ENCODE measurements around the gene MYLK. TPM values are rescaled to one million over a fixed set of nuclear protein-coding genes. Genes with fewer than 3 reads are reported as not detected.

Gene MYLK
- total and polyA plus RNA-seq, 10 of the 15 experiments (the other 5 are each of a cell fraction or from before 2014, with no cell fraction given): 0.04 to 1.6 (median 0.42) TPM; not detected in 1

DNA sequence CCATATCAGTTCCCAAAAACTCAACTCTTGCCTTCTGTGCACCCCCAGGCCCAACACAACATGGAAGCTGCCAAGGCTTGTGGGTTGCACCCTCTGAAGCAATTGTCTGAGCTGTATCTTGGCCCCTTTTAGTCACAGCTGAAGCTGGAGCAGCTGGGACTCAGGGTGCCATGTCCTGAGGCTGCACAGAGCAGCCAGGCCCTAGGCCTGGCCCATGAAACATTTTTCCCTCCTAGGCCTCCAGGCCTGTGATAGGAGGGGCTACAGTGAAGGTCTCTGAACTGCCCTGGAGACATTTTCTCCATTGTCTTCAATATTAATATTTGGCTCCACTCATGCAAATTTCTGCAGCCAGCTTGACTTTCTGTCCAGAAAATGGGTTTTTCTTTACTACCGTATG, 8.1 kb upstream of the MYLK start:
- Histone ChIP-seq H3K79me2 (ENCODE audit: control insufficient read depth, insufficient read depth, low read length) (no peaks in the 10 kb centered on the region), H3K9ac (ENCODE audit: control insufficient read depth, insufficient read depth, low read length) (no peak overlapping the region), H3K27ac (ENCODE audit: control insufficient read depth, insufficient read depth) (no peak overlapping the region), H3K36me3 (ENCODE audit: control insufficient read depth in 2 of 2, insufficient read depth in 2 of 2, low read length in 1 of 2) (no peaks in the 10 kb centered on the region), H3K27me3 (replicated peaks in 1 of 2; ENCODE audit: control insufficient read depth in 2 of 2, insufficient read depth in 2 of 2, low read length in 1 of 2) (peaks cover 0 to under 1% of the 10 kb centered on the region in 2 experiments; a peak in 1 of 4 replicates), H3K4me1 (ENCODE audit: control insufficient read depth, insufficient read depth, low read length) (no peaks in the 10 kb centered on the region), H3K4me2 (ENCODE audit: control insufficient read depth, insufficient read depth) (no peak overlapping the region), H4K20me1 (ENCODE audit: control insufficient read depth, insufficient read depth) (no peaks in the 10 kb centered on the region), H3K9me3 (replicated peaks; ENCODE audit: control insufficient read depth, insufficient read depth, low read length) (no peaks in the 10 kb centered on the region; the same call in 2 of the 3 replicates), H2AFZ (ENCODE audit: control insufficient read depth, low read depth, low read length) (no peak overlapping the region), H3K4me3 (no peak overlapping the region)
- ChIA-PET POLR2A (no interaction called here), CTCF (interaction anchor here (0.6 kb wide), 1 partner anchor 146 kb away, joined by 3 read pairs; no protein-coding TSS in a partner anchor), RAD21 (ENCODE audit: unreplicated experiment) (no interaction called here), SMC1A (ENCODE audit: uncharacterized antibody, unreplicated experiment) (no interaction called here)
- no TSS peak for BruUV-seq (replicated peaks)
- WGBS (ENCODE audit: insufficient coverage, insufficient replicate concordance, low lambda C conversion rate, missing lambda C conversion rate): 7% methylated on average over 1 of the region's 1 CpG
- intact Hi-C loops (cut with micrococcal nuclease; ENCODE audit: unreplicated experiment): no loop called here
- ATAC-seq (no peak), FAIRE-seq (no peak), DNase-seq (ENCODE audit: low read depth, low spot score) (no peak)
- in situ Hi-C loops (cut with MboI): no loop called here
- TF ChIP-seq FOXK2 (IDR thresholded peaks at IDR 0.05) (no peak), CBFB (IDR thresholded peaks at IDR 0.05; ENCODE audit: low read depth) (no peak), JUND (IDR thresholded peaks at IDR 0.05; ENCODE audit: low read depth, low read length) (no peak), SKIL (IDR thresholded peaks at IDR 0.05; ENCODE audit: low read depth, poor library complexity, severe bottlenecking) (no peak), ZSCAN29 (IDR thresholded peaks at IDR 0.05) (no peak), CBX5 (IDR thresholded peaks at IDR 0.05; ENCODE audit: low read depth) (no peak), FOS (IDR thresholded peaks at IDR 0.05; ENCODE audit: borderline replicate concordance, extremely low read depth, insufficient read length) (no peak), IRF4 (IDR thresholded peaks at IDR 0.05; ENCODE audit: low read depth, low read length) (no peak), POU2F2 (IDR thresholded peaks at IDR 0.05; ENCODE audit: borderline replicate concordance, low read depth, low read length) (no peak), SP1 (IDR thresholded peaks at IDR 0.05; ENCODE audit: low read depth, low read length) (no peak), NBN (IDR thresholded peaks at IDR 0.05) (no peak), PAX5 (IDR thresholded peaks at IDR 0.05; ENCODE audit: borderline replicate concordance, low read depth, low read length) (no peak), GABPA (IDR thresholded peaks at IDR 0.05; ENCODE audit: low read depth) (no peak), MTA3 (IDR thresholded peaks at IDR 0.05; ENCODE audit: borderline replicate concordance, low read length) (no peak), ATF7 (IDR thresholded peaks at IDR 0.05; ENCODE audit: low read depth) (no peak), POLR2AphosphoS2 (IDR thresholded peaks at IDR 0.05; ENCODE audit: low read depth, low read length) (no peak)
- TF ChIP-seq, protein P1, sequence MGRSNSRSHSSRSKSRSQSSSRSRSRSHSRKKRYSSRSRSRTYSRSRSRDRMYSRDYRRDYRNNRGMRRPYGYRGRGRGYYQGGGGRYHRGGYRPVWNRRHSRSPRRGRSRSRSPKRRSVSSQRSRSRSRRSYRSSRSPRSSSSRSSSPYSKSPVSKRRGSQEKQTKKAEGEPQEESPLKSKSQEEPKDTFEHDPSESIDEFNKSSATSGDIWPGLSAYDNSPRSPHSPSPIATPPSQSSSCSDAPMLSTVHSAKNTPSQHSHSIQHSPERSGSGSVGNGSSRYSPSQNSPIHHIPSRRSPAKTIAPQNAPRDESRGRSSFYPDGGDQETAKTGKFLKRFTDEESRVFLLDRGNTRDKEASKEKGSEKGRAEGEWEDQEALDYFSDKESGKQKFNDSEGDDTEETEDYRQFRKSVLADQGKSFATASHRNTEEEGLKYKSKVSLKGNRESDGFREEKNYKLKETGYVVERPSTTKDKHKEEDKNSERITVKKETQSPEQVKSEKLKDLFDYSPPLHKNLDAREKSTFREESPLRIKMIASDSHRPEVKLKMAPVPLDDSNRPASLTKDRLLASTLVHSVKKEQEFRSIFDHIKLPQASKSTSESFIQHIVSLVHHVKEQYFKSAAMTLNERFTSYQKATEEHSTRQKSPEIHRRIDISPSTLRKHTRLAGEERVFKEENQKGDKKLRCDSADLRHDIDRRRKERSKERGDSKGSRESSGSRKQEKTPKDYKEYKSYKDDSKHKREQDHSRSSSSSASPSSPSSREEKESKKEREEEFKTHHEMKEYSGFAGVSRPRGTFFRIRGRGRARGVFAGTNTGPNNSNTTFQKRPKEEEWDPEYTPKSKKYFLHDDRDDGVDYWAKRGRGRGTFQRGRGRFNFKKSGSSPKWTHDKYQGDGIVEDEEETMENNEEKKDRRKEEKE (IDR thresholded peaks at IDR 0.05): no peak
- TF ChIP-seq, protein P2, sequence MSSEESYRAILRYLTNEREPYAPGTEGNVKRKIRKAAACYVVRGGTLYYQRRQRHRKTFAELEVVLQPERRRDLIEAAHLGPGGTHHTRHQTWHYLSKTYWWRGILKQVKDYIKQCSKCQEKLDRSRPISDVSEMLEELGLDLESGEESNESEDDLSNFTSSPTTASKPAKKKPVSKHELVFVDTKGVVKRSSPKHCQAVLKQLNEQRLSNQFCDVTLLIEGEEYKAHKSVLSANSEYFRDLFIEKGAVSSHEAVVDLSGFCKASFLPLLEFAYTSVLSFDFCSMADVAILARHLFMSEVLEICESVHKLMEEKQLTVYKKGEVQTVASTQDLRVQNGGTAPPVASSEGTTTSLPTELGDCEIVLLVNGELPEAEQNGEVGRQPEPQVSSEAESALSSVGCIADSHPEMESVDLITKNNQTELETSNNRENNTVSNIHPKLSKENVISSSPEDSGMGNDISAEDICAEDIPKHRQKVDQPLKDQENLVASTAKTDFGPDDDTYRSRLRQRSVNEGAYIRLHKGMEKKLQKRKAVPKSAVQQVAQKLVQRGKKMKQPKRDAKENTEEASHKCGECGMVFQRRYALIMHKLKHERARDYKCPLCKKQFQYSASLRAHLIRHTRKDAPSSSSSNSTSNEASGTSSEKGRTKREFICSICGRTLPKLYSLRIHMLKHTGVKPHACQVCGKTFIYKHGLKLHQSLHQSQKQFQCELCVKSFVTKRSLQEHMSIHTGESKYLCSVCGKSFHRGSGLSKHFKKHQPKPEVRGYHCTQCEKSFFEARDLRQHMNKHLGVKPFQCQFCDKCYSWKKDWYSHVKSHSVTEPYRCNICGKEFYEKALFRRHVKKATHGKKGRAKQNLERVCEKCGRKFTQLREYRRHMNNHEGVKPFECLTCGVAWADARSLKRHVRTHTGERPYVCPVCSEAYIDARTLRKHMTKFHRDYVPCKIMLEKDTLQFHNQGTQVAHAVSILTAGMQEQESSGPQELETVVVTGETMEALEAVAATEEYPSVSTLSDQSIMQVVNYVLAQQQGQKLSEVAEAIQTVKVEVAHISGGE (CRISPR knock-in tag; IDR thresholded peaks at IDR 0.05): no peak
